ENCODE measurements around the gene ME3.
"Not testable (repeated sequence)": the region's sequence is repeated elsewhere in the genome, so short reads cannot be mapped to it uniquely, and the experiment has no call there.

The ME3 gene

DNA sequence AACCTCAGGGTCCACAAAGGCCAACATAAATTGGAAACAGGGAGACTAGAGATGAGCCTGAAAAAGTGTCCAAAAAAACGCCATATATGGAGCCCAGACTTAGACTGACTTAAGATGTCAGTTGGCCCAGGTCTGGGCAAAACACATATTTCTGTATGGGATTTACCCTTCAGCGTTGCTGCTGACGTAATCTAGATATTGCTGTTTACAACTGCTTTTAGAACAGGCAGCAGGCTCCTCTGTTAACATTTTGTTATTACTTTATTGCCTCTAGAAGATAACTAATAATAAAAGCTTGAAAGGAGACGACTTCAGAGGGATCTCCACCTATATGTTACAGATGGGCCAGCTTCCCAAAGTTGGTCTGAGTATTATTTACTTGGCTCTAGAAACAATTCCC, 8.7 kb downstream of the ME3 start:
- DNase-seq (ENCODE audit: low read depth in 2 of 2) = no peak

DNA sequence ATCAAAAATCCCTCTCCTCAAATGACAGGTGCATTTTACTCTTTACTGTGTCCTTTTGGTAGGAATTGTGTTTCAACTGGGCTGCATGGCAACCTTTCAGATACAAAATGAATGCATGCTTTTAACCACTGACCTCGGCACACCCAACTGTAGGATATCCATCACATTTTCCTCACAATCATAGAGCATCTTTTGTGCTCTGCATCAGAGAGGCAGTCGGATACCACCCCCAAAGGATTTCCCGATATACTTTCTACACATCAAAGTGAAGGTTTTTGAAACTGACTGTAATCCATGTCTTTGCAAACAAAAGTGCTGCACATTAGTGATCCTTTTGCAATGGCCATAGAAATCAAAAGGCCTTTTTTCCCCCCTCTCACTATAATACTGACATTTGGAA, 9.1 kb downstream of the ME3 start:
- DNase-seq (ENCODE audit: low read depth in 2 of 2) = no peak

DNA sequence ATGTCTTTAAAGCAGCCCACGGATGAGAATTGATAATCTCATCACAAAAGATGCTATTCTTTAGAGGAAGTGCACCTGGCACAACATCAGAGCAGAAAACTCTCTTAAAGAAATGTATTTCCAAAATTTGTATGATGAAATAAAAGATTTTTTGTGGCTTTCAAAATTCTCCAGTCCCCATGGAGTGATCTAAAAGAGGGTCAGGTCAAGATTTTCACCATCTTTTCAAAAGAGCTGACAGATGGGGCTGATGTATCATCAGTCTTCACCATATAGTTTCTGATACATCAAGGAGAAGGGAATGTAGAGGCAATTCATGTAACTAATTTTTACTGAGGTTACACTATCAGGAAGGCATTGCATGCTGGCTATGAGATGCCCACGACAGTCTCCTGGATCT, 11.7 kb downstream of the ME3 start:
- no peak for DNase-seq (ENCODE audit: low read depth in 2 of 2)

DNA sequence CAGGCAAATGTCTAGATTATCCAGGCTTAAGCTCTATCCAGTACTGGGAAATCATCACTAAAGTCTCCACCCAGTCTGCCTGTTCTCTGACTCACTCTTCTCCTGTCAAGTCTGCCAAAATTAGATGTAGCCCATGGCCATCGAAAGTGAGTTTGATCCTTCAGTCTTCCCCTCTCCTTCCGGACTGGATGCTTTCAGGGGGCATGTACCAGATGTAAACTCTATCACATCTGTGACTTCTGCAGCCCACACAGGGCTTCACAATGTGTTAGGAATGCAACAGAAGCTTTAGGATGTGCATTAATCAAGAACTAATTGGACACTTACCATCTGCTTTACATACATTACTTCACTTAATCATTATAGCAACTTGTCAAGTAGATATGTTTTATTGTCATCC, 12.3 kb downstream of the ME3 start:
- DNase-seq (ENCODE audit: low read depth in 2 of 2) = no peak

DNA sequence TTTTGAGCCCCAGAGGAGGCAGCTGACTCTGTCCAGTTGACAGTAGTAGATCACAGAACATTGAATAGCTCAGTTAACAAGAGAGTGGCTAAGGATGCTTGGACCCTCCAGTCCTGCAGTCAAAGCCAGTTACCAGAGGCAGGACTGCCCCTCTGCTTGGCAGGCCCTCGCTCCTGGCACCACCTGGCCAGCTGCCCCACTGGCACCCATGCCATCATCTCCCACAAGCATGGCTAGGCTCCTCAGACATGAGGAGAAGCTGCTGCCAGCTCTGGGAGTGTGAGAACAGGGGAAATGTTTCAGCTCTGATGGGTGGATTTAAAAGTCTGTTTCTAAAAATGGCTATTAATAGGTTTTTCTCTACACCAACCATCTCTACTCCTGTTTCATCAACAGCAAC, 13.9 kb downstream of the ME3 start:
- DNase-seq (ENCODE audit: low read depth in 2 of 2) = no peak

DNA sequence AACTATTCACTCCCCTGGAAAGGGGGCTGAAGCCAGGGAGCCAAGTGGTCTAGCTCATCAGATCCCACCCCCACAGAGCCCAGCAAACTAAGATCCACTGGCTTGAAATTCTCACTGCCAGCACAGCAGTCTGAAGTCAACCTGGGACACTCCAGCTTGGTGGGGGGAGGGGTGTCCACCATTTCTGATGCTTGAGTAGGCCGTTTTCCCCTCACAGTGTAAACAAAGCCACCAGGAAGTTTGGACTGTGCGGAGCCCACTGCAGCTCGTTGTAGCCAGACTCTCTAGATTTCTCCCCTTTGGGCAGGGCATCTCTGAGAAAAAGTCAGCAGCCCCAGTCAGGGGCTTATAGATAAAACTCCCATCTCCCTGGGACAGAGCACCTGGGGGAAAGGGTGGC, 27.2 kb downstream of the ME3 start:
- DNase-seq (ENCODE audit: low read depth in 2 of 2) = not testable (repeated sequence)

DNA sequence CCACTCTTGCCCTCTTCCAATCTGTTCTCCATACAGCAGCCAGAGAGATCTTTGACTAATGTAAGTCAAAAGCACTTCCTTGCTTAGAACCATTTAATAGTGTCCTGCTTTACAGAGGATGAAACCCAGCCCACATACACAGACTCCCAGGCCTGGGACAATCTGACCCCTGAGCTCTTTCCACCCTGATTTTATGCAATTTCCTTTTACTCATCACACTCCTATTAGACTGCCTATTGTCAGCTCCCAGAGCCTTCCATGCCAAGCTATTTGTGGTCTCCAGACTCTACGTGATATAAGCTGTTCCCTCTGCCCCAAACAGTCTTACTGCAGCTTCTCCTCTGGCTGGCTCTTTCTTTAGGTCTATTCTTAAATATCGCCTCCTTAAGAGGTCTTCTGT, 28.1 kb downstream of the ME3 start:
- no peak for DNase-seq (ENCODE audit: low read depth in 2 of 2)

DNA sequence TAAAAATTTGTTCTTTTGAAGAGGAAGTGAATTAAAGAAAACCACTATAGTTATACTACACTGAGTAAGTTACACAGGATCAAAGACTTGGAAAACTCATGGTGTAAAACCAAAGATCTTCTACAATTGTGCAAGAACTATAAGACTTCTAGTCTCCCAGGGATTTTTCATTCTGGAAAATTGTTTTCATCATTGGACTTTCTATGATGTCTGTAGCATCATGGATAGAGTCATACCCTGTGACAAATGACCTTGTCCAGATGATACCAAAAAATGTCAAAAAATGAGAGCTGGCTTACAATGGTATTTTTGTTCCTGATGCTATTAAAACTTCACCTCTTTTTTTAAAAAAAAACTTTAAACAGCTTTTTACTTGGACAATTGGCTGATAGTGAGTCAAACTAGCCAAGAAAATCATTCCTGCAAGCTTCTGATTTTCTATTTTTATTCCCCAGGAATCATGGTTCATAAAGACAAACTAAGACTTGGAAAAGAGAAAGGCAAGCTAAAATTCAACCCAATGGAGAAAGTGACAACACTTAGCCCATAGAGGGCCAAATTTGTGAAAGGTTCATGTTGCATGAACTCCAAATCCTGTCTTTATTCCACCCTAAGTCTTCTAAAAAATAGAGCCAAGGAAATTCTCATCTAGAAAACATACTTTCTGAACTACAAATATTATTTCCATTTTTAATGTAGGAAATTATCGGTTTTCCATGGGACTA, 30.7 kb downstream of the ME3 start:
- DNase-seq (ENCODE audit: low read depth in 2 of 2) = no peak

DNA sequence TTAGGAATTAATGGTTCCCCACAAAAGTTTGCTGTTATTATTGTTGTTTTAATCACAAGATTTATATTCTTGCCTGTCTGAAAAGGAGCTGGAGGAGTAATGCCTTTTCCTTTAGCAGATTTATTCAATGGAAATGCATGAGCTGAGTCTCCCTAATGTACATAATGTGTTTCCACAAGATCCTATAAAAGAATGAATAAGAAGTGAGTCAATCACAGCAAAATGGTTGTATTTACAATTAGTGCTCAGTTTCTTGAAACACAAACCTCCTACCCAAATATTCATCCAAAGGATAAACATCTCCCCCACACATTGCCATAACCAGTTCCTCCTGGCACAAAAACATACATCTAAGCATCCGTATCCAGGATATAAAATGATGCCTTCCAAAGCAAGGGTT, 33.3 kb downstream of the ME3 start:
- DNase-seq (ENCODE audit: low read depth in 2 of 2) = no peak

DNA sequence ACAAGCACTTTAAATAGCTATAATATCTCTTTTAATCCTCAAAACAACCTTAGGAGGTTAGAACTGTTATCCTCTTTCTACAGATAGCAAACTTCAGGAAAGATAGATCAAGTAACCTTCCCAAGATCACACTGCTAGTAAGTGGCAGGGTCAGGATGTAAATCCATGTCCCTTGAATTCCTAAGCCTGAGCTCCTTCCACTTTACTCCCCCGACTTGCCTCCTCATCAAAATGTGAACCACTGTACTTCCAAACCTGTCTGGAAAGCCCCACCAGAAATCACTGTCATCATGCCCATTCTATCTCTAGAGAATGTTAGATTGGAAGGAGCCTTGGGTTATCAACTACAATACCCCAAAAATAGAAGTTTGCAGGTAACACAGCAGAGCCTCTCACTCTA, 33.7 kb downstream of the ME3 start:
- DNase-seq (ENCODE audit: low read depth in 2 of 2) = no peak

DNA sequence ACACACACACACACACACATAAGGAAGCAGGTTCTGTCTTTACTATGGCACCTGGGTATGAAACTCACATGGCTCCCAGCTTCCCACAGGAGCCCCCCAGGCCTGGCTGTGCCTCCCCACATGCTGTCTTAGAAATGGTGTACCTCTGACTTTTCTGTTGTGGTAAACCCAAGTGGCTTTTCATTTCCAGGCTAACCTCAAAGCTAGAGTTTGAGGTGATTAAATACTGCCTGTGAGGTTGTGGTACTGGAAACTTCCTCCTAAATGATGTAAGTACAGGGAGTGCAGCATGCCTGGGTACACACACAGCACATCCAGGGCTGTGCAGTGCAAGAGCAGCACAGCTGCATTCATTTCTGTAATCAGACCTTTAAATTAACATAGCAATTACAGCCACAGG, 34.4 kb downstream of the ME3 start:
- no peak for DNase-seq (ENCODE audit: low read depth in 2 of 2)

DNA sequence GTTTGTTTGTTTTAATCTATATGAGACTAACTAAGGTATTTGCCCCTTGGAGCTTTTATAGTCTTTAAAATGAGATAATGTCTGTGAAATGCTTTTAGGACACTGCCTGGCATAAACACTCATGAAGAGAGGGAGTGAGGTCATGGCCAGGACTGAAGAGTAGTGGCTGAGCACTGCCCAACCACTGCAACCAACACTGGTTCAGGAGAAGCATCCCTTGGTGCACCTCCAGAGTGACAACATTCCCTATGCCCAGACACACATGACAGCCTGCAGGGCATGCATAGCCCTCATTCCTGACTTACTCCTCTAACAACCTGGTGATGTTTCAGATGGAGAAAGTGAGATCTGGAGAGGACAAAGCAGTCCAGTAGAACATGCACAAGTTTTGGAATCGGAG, 36.1 kb downstream of the ME3 start:
- no peak for DNase-seq (ENCODE audit: low read depth in 2 of 2)

DNA sequence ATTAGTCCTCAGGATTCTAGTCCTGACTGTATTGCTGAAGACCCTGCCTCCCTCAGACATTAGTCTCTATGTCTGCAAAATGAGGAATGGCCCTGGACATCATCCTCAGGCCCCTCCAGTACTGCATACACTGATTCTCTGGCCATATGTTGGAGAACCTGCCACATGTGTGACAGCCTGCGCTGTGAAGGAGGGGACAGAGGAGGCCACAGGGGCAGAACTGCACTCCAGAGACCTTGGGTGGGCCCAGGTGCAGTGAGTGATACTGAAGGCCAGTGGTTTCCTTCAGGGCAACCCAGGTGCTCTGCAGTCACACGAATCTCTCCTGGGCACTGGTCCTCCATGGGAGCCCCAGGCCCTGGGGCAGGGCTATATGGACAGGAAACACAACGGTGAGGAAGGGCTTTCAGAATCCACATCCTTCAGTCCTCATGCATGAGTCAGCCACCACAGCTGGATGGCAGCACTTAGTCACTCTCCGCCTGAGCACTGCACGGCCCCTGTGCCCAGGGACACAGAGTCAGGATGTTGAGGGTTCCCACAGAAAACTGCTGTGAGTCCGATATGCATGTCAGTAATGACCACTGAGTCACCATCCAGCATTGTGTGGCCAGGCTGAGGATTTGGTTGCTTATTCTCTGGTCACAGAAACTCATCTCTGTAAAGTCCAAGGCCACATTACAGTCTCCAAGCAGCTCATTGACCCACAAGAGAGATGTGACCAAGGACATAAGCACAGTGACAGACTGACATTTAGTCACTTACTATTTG, 39.7 kb downstream of the ME3 start:
- DNase-seq (ENCODE audit: low read depth in 2 of 2) = no peak

DNA sequence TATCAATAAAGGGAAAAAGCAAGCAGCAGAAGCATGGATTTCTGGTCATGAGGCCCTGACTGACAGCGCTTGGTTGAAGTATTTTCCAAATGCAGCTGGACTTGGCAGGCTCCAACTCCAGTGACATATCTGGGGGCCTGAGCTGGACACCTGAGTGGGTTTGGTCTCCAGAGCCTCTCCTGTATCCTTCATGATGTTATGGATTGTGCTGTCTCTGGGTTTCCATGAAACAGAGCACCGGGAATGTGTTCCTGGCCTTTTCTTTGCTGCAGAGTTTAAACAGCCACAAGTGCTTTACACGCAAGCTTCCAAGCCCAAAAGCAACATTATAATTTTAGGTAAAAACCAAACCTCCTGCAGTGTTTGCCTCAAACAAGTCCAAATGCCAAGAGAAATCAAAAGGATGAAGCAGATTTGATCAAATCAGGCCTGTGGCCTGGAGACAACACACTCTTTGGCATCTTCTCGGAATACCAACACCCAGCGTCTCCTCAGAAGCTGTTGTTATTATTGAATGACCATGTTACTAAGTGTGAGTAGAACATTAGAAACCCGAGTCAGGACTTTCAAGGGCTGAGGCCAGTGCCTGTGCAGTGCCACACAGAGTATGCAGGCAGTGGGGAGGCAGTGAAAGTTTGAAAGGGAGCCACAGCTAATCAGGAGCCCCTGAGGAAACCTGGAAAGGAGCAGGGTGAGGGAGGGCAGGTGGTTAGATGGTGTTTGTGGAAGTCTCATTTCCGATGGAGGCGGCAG, 42.0 kb downstream of the ME3 start:
- no peak for DNase-seq (ENCODE audit: low read depth in 2 of 2)

DNA sequence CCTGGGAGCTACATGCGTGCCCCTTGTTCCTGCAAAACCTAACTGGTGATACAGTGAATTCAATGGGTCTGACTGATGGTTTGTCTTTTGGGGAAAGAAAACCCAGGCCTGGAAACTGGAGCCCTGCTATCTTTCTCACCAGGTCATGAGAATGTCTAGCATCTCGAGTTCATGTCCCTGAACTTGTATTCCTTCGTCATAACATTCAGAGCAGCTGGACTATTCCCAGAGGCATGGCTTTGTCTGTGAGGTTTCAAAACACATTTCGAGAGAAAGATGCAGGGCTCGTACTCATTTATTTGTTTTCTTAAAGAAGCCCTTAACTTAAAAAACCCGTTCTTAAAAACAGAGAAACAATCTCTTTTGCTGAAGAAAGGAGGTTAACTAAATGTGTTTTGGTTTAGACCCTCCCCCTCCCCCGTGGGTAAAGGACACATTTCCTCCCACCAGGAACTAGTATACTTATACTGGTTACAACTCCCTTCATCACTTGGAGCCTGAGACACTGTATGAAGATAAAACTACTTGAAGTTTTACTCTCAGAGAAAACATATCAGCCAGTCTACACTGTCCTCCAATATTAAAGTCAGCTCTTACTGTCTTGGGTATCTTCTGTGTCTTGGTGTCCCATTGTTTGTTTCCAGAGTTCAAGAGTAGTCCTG, 43.2 kb downstream of the ME3 start:
- no peak for DNase-seq (ENCODE audit: low read depth in 2 of 2)

DNA sequence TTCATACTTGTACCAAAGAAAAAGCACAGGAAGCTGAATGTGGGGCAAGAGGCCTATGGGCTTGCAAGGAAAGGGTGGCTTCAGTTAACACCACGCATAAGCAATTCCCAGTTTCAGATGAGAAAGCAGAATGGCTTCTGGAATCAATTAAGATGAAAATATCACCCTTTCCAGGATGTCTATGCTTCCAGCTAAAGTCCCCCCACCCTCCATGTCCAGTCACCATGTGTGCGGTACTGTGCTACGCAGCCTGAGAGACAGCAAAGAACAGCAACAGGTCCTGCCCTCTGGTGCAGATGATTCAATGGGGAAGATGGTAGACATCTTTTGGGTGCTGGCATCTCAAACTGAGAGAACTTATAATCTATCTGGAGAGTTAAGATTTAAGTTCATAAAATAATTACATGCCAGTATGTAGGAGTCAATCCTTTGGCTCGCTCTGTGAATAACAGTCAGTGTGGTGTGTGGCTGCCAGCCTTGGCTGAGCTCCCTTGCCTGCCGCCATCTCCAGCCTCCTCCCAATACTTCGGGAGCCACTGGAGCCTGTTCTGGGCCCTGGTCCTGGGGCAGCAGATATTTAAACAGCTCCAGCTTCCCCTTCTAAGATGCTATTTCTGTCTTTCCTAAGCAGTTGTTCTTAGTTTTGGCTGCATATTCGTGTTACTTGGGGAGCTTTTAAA, 44.5 kb downstream of the ME3 start:
- no peak for DNase-seq (ENCODE audit: low read depth in 2 of 2)

DNA sequence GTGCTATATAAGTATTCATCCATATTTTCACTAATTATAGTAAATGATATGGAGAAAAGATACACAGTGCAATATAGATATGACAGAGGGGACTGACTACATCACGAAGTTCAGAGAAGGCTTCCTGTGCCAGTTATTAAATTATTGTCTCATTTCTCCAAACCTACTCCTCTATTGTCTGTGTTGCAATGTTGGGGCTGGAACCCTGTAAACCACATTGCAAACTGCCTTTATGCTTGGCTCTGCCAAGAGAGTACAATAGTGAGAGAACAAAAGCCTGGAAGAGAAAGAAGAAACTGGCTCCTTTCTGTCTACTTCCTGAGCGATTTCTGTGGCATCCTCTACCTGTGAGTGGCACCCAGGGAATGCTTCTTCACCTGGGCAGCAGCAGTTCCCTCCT, 46.4 kb downstream of the ME3 start:
- no peak for DNase-seq (ENCODE audit: low read depth in 2 of 2)

DNA sequence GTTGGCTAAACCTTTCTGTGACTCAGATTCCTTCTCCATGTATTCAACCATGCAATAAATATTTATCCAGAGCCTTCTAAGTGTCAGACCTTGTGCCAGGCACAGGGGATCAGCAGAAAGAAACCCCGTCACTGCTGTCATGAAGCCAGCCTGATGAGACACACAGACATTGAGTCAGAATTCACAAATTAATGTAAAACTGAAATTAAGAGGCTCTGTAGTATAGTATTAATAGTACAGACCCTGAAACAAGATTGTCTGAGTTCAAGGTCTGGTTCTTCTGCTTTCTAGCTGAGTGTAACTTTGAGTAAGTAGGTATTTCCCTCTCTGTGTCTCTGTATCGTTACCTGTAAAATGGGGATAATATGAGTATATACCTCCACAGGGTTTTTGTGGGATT, 46.9 kb downstream of the ME3 start:
- DNase-seq (ENCODE audit: low read depth in 2 of 2) = no peak

DNA sequence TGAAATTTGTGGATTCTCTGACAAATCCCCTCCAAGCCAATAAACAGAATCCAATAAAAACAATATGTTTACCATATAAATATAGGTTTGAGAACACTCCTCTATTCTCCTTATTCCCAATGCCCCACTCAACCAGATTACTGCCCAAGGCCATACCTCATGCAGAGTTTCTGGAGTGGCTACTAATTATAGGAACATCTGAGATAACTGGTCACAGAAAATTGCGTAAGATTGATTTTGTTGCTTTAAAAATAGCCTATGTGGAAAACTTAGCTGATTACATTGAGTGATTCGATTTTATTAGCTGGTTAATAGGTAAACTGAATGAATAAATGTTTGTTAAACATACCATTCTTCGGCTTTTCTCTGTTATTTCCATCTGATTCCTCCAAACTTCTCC, 48.0 kb downstream of the ME3 start:
- DNase-seq (ENCODE audit: low read depth in 2 of 2) = no peak

DNA sequence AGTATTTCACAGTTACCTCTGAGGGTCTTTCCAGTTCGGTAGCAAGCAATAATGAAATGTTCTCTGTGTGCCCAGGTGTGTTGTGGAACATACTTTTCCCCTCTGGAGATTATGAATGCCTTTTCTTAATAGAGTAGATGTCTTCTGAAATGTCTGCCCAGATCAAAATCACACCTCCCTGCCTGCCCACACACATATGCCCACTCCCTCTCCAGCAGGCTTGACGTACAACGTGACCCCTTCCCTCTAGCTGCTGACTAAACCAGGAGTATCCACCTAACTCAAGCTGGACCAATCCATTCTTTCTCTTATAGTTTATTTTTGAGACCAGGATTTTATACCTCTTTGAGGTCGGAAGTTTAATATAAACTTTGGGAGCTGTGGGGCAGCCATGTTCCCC, 48.7 kb downstream of the ME3 start:
- no peak for DNase-seq (ENCODE audit: low read depth in 2 of 2)

DNA sequence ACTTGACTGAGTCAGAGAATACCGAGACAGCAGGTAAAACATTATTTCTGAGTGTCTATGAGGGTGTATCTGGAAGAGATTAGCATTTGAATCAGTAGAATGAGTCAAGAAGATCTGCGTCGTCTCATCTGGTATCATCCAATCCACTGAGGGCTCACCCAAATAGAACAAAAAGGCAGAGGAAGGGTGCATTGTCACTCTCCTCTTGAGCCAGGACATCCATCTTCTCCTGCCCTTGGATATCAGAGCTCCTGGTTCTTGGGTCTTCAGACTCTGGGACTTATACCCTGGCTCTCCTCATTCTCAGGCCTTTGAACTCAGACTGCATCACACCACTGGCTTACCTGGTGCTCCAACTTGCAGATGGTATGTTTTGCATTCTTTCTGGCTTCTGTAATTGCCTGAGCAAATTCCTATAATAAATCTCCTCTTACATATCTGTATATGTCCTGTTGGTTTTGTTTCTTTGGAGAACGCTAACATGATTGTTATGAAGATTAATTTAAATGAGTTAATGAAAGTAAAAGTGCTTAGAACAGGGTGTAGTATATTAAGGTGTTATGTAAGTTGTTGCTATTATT, 49.3 kb downstream of the ME3 start:
- no peak for DNase-seq (ENCODE audit: low read depth in 2 of 2)
